WTC11 (cell line): ENCODE results near the gene SLC25A44. TPM values are rescaled to one million over a fixed set of nuclear protein-coding genes. Genes with fewer than 3 reads are reported as not detected.

Experiments
- ATAC-seq: fragments of 200-7000 bp; cut with Tn5 transposase; 2 replicates; pipeline ENCODE4 v1.10.0; 2021; ENCODE audit warnings: mild to moderate bottlenecking, moderate library complexity
- CTCF ChIA-PET: fragments of 300-600 bp; sonication (Branson Sonifier 250); formaldehyde crosslinking; loops from one replicate; lab custom pipeline; 2021; ENCODE audit warnings: antibody characterized with exemption; lab: Charles Lee
- POLR2A ChIA-PET: fragments of 350-600 bp; sonication (Branson Sonifier 250); formaldehyde crosslinking; loops from one replicate; lab custom pipeline; 2021; ENCODE audit warnings: antibody characterized with exemption; lab: Charles Lee
- DNase-seq: peaks from one replicate; pipeline ENCODE4 v3.0.0; 2021; ENCODE audit warnings: low spot score
- H3K27ac Mint-ChIP-seq: 2 replicates; pipeline ENCODE4 v1.8.0; 2021; ENCODE audit warnings: mixed read lengths
- H3K27me3 Mint-ChIP-seq: 2 replicates; pipeline ENCODE4 v1.8.0; 2021; ENCODE audit warnings: low read depth, mild to moderate bottlenecking, moderate library complexity, mixed read lengths
- H3K36me3 Mint-ChIP-seq: 2 replicates; pipeline ENCODE4 v1.8.0; 2021; ENCODE audit warnings: mixed read lengths
- H3K4me1 Mint-ChIP-seq: 2 replicates; pipeline ENCODE4 v1.8.0; 2022; ENCODE audit warnings: mixed read lengths
- H3K4me3 Mint-ChIP-seq: 2 replicates; pipeline ENCODE4 v1.8.0; 2021; ENCODE audit warnings: mild to moderate bottlenecking, moderate library complexity, mixed read lengths
- H3K9me3 Mint-ChIP-seq: 2 replicates; pipeline ENCODE4 v1.8.0; 2021; ENCODE audit warnings: mixed read lengths
- ATF1 ChIP-seq: sonication (generic); formaldehyde crosslinking; IDR thresholded peaks from 2 replicates; pipeline ENCODE4 v1.8.1; 2023; ENCODE audit warnings: mild to moderate bottlenecking, moderate library complexity, missing genetic modification reagents
- ATF2 ChIP-seq: sonication (generic); formaldehyde crosslinking; IDR thresholded peaks from 2 replicates; pipeline ENCODE4 v1.8.1; 2022; ENCODE audit warnings: low read depth, missing genetic modification reagents, borderline replicate concordance
- CDX4 ChIP-seq: fragments of 250-450 bp; sonication (Bioruptor Pico); IDR thresholded peaks from 2 replicates; pipeline ENCODE4 v1.9.0; 2021; ENCODE audit warnings: moderate library complexity, mild to moderate bottlenecking, inconsistent platforms, borderline replicate concordance
- E2F5 ChIP-seq: sonication (generic); formaldehyde crosslinking; IDR thresholded peaks from 2 replicates; pipeline ENCODE4 v1.8.1; 2022; ENCODE audit warnings: mild to moderate bottlenecking, moderate library complexity, missing genetic modification reagents
- ERG ChIP-seq: fragments of 250-450 bp; sonication (Bioruptor Pico); IDR thresholded peaks from 2 replicates; pipeline ENCODE4 v1.8.0; 2021; ENCODE audit warnings: mild to moderate bottlenecking
- GABPB1 ChIP-seq: sonication (generic); formaldehyde crosslinking; IDR thresholded peaks from 2 replicates; pipeline ENCODE4 v1.8.1; 2023; ENCODE audit warnings: mild to moderate bottlenecking, missing genetic modification reagents
- GTF2I ChIP-seq: fragments of 250-450 bp; sonication (Bioruptor Pico); conservative IDR thresholded peaks from 2 replicates; pipeline ENCODE4 v1.4.0; 2021; ENCODE audit warnings: mild to moderate bottlenecking
- NFYB ChIP-seq: sonication (generic); formaldehyde crosslinking; conservative IDR thresholded peaks from 2 replicates; pipeline ENCODE4 v1.8.0; 2022; ENCODE audit warnings: low read depth, missing genetic modification reagents
- NR1H2 ChIP-seq: sonication (generic); formaldehyde crosslinking; IDR thresholded peaks from 2 replicates; pipeline ENCODE4 v1.9.0; 2021; ENCODE audit warnings: mild to moderate bottlenecking, moderate library complexity, missing genetic modification reagents
- RELA ChIP-seq: sonication (generic); formaldehyde crosslinking; IDR thresholded peaks from 2 replicates; pipeline ENCODE4 v1.8.1; 2022; ENCODE audit warnings: missing genetic modification reagents, mild to moderate bottlenecking, borderline replicate concordance
- ZNF219 ChIP-seq: sonication (generic); formaldehyde crosslinking; IDR thresholded peaks from 2 replicates; pipeline ENCODE4 v1.8.0; 2023; ENCODE audit warnings: missing genetic modification reagents, mild to moderate bottlenecking, borderline replicate concordance
- ZNF396 ChIP-seq: fragments of 250-450 bp; sonication (Bioruptor Pico); IDR thresholded peaks from 2 replicates; pipeline ENCODE4 v1.8.0; 2021; ENCODE audit warnings: mild to moderate bottlenecking, moderate library complexity, borderline replicate concordance
- ZNF423 ChIP-seq: fragments of 250-450 bp; sonication (Bioruptor Pico); IDR thresholded peaks from 2 replicates; pipeline ENCODE4 v2.1.2; 2022; ENCODE audit warnings: mild to moderate bottlenecking, moderate library complexity
- total RNA-seq: library from RNA; stranded (reverse); gene quantifications from 3 replicates; pipeline ENCODE4 v1.2.3, GENCODE V29; 2021
- TF ChIP-seq, protein P1 (sequence below): fragments of 250-450 bp; sonication (Bioruptor Pico); conservative IDR thresholded peaks from 2 replicates; pipeline ENCODE4 v1.9.0; 2021; ENCODE audit warnings: mild to moderate bottlenecking
- TF ChIP-seq, protein P2 (sequence below): sonication (generic); formaldehyde crosslinking; IDR thresholded peaks from 2 replicates; pipeline ENCODE4 v1.8.1; 2022; ENCODE audit warnings: low read depth, mild to moderate bottlenecking, moderate library complexity, missing genetic modification reagents, borderline replicate concordance
- TF ChIP-seq, protein P3 (sequence below): sonication (generic); formaldehyde crosslinking; IDR thresholded peaks from 2 replicates; pipeline ENCODE4 v1.8.1; 2023; ENCODE audit warnings: mild to moderate bottlenecking, missing genetic modification reagents
- TF ChIP-seq, protein P4 (sequence below): sonication (generic); formaldehyde crosslinking; IDR thresholded peaks from 2 replicates; pipeline ENCODE4 v1.8.0; 2023; ENCODE audit warnings: mild to moderate bottlenecking, missing genetic modification reagents

The SLC25A44 gene
- total RNA-seq, 1 experiment from 2014 or later: 29.1 TPM

GRCh38 chr1:156225677-156226014 is 31.7 kb downstream of the SLC25A44 start (continued):
- TF ChIP-seq NFYB (CRISPR knock-in tag): no peak
- no peak for TF ChIP-seq ZNF219 (CRISPR knock-in tag)
- TF ChIP-seq, protein P1, sequence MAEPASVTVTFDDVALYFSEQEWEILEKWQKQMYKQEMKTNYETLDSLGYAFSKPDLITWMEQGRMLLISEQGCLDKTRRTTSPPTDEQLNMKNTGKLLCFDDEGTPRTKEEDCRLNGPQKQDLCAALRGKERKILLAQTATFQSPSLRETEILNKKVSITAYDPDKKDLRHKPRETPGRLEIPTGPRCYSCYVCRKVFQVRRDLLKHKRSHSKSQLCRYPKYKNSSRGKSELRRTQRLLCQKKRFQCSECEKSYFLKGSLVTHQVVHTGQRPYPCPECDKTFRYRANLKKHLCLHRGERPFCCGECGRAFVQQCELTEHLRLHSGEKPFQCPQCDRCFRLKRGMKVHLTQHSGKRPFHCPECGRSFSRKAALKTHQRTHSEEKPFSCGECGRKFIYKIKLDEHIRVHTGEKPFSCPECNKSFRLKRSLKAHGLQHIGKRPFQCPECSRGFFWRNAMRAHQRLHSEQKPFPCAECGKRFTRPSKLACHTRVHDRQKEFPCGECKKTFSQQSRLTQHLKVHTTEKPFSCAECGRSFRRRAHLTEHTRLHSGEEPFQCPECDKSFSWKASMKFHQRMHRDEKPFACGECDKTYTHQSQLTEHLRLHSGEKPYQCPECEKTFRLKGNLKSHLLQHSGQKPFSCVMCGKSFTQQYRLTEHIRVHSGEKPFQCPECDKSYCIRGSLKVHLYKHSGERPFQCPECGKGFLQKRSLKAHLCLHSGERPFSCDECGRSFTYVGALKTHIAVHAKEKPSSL (CRISPR knock-in tag): no peak
- no peak for TF ChIP-seq ATF2 (CRISPR knock-in tag)
- TF ChIP-seq, all 79 proteins: peak for 0

- POLR2A ChIA-PET: no interaction called here
- H3K4me3 Mint-ChIP-seq: no peak overlapping the region
- peaks cover 48% of the 10 kb centered on the region for H3K36me3 Mint-ChIP-seq
Observed at GRCh38 chr1:156226116-156226538, 32.2 kb downstream of the SLC25A44 start.

More at GRCh38 chr1:156226116-156226538, 32.2 kb downstream of the SLC25A44 start:
- no peak for TF ChIP-seq ZNF396 (CRISPR knock-in tag)
- TF ChIP-seq, protein P2, sequence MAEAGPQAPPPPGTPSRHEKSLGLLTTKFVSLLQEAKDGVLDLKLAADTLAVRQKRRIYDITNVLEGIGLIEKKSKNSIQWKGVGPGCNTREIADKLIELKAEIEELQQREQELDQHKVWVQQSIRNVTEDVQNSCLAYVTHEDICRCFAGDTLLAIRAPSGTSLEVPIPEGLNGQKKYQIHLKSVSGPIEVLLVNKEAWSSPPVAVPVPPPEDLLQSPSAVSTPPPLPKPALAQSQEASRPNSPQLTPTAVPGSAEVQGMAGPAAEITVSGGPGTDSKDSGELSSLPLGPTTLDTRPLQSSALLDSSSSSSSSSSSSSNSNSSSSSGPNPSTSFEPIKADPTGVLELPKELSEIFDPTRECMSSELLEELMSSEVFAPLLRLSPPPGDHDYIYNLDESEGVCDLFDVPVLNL (CRISPR knock-in tag): no peak
- no peak for TF ChIP-seq RELA
- no peak for TF ChIP-seq E2F5 (CRISPR knock-in tag)
- TF ChIP-seq ATF1 (CRISPR knock-in tag): no peak
- no peak for TF ChIP-seq GTF2I (CRISPR knock-in tag)
- TF ChIP-seq, protein P3, sequence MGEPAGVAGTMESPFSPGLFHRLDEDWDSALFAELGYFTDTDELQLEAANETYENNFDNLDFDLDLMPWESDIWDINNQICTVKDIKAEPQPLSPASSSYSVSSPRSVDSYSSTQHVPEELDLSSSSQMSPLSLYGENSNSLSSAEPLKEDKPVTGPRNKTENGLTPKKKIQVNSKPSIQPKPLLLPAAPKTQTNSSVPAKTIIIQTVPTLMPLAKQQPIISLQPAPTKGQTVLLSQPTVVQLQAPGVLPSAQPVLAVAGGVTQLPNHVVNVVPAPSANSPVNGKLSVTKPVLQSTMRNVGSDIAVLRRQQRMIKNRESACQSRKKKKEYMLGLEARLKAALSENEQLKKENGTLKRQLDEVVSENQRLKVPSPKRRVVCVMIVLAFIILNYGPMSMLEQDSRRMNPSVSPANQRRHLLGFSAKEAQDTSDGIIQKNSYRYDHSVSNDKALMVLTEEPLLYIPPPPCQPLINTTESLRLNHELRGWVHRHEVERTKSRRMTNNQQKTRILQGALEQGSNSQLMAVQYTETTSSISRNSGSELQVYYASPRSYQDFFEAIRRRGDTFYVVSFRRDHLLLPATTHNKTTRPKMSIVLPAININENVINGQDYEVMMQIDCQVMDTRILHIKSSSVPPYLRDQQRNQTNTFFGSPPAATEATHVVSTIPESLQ (CRISPR knock-in tag): no peak
- TF ChIP-seq, protein P4, sequence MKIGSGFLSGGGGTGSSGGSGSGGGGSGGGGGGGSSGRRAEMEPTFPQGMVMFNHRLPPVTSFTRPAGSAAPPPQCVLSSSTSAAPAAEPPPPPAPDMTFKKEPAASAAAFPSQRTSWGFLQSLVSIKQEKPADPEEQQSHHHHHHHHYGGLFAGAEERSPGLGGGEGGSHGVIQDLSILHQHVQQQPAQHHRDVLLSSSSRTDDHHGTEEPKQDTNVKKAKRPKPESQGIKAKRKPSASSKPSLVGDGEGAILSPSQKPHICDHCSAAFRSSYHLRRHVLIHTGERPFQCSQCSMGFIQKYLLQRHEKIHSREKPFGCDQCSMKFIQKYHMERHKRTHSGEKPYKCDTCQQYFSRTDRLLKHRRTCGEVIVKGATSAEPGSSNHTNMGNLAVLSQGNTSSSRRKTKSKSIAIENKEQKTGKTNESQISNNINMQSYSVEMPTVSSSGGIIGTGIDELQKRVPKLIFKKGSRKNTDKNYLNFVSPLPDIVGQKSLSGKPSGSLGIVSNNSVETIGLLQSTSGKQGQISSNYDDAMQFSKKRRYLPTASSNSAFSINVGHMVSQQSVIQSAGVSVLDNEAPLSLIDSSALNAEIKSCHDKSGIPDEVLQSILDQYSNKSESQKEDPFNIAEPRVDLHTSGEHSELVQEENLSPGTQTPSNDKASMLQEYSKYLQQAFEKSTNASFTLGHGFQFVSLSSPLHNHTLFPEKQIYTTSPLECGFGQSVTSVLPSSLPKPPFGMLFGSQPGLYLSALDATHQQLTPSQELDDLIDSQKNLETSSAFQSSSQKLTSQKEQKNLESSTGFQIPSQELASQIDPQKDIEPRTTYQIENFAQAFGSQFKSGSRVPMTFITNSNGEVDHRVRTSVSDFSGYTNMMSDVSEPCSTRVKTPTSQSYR (CRISPR knock-in tag): no peak
- no peak for TF ChIP-seq ZNF423 (CRISPR knock-in tag)
- TF ChIP-seq CDX4 (CRISPR knock-in tag): no peak
- no peak for TF ChIP-seq GABPB1
- no peak for TF ChIP-seq ERG
- TF ChIP-seq NR1H2 (CRISPR knock-in tag): no peak
- TF ChIP-seq, all 79 proteins: peak for 0
- Mint-ChIP-seq H3K27ac (no peak overlapping the region), H3K27me3 (no peaks in the 10 kb centered on the region), H3K4me1 (peaks cover 4% of the 10 kb centered on the region), H3K9me3 (no peaks in the 10 kb centered on the region)
- DNase-seq: no peak
- ATAC-seq: no peak
- CTCF ChIA-PET: interaction anchor here (0.9 to 10.2 kb wide), 7 partner anchors 22 to 110 kb away, joined by 3 to 358 read pairs (median 11); partner anchors contain the start of genes PAQR6 and SLC25A44
